ENCODE measurements around the gene DPYD.

The DPYD gene

DNA sequence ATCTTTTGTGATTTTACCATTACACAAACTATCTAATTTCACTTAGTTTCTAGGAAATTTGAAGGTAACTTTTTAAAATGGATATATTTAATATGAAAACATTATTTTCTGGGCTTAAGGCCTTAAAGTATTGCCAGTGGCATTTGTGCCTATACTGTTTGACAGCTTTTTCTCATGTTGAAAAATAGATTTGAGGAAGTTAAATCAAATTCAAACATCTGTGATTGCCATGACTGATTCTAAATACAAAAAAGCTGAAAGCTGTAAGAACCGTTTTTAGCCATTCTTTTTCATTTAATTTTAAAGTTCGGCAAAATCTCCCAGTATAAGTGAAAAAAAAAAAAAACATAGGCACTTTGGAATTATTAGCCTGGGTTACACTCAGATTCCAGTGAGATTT, 301.1 kb downstream of the DPYD start:
- H3K79me2 ChIP-seq (ENCODE audit: insufficient read depth, low read length): no peaks in the 10 kb centered on the region
- no peak overlapping the region for H3K4me2 ChIP-seq (ENCODE audit: low read length)

DNA sequence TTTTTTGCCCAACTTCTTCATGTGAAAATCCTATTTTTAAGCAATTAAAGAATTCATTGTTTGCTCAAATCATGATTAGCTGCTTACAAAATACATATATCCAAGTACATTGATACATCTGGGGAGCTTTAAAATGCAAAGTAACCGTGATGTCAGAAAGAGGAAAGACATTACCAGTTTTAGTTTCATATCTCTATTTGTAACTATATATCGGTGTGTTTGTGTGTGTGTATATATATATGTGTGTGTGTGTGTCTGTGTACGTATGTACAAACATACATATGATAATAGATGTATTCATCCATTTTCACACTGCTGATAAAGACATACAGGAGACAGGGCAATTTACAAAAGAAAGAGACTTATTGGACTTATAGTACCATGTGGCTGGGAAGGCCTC, 310.1 kb downstream of the DPYD start:
- no peak overlapping the region for H3K4me2 ChIP-seq (ENCODE audit: low read length)
- H3K9me3 ChIP-seq (ENCODE audit: low read length): no peaks in the 10 kb centered on the region
- H3K4me3 ChIP-seq (ENCODE audit: low read depth, low read length, poor library complexity, severe bottlenecking): no peak overlapping the region
- H4K20me1 ChIP-seq (ENCODE audit: insufficient read depth, low read length): no peaks in the 10 kb centered on the region
- H3K27me3 ChIP-seq (ENCODE audit: insufficient read depth, low read length): no peaks in the 10 kb centered on the region
- H2AFZ ChIP-seq (ENCODE audit: low read length): no peak overlapping the region
- no peaks in the 10 kb centered on the region for H3F3A ChIP-seq (ENCODE audit: insufficient read depth, low read length)
- no peak overlapping the region for H3K9ac ChIP-seq (ENCODE audit: low read length)
- no peak overlapping the region for H3K27ac ChIP-seq (ENCODE audit: low read depth, low read length, poor library complexity, severe bottlenecking)
- no peak for TF ChIP-seq CTCF (IDR thresholded peaks at IDR 0.05; ENCODE audit: low read length)
- no peak for TF ChIP-seq EZH2 (IDR thresholded peaks at IDR 0.05; ENCODE audit: borderline replicate concordance, low read length)
- no peaks in the 10 kb centered on the region for H3K4me1 ChIP-seq (ENCODE audit: insufficient read depth, low read length, severe bottlenecking)
- no peaks in the 10 kb centered on the region for H3K36me3 ChIP-seq (ENCODE audit: insufficient read depth, low read length)
- no peaks in the 10 kb centered on the region for H3K79me2 ChIP-seq (ENCODE audit: insufficient read depth, low read length)
- H3K9me2 ChIP-seq (ENCODE audit: low read depth, low read length): no peaks in the 10 kb centered on the region

More for the DNA sequence above, 301.1 kb downstream of the DPYD start:
- Histone ChIP-seq H3K4me3 (ENCODE audit: low read depth, low read length, poor library complexity, severe bottlenecking) (no peak overlapping the region), H3K9ac (ENCODE audit: low read length) (no peak overlapping the region), H3K9me3 (ENCODE audit: low read length) (0 out of 2 replicates have a peak, but pooled peaks cover 3% of the 10 kb centered on the region), H3K9me2 (ENCODE audit: low read depth, low read length) (no peaks in the 10 kb centered on the region), H3K27me3 (ENCODE audit: insufficient read depth, low read length) (no peaks in the 10 kb centered on the region), H3K36me3 (ENCODE audit: insufficient read depth, low read length) (no peaks in the 10 kb centered on the region), H3F3A (ENCODE audit: insufficient read depth, low read length) (no peaks in the 10 kb centered on the region), H3K4me1 (ENCODE audit: insufficient read depth, low read length, severe bottlenecking) (no peaks in the 10 kb centered on the region), H3K27ac (ENCODE audit: low read depth, low read length, poor library complexity, severe bottlenecking) (no peak overlapping the region), H2AFZ (ENCODE audit: low read length) (no peak overlapping the region), H4K20me1 (ENCODE audit: insufficient read depth, low read length) (no peaks in the 10 kb centered on the region)
- TF ChIP-seq EZH2 (IDR thresholded peaks at IDR 0.05; ENCODE audit: borderline replicate concordance, low read length) (no peak), CTCF (IDR thresholded peaks at IDR 0.05; ENCODE audit: low read length) (no peak)

- Histone ChIP-seq H3F3A (ENCODE audit: insufficient read depth, low read length) (no peaks in the 10 kb centered on the region), H3K79me2 (ENCODE audit: insufficient read depth, low read length) (no peaks in the 10 kb centered on the region), H3K4me2 (ENCODE audit: low read length) (no peak overlapping the region), H3K27me3 (ENCODE audit: insufficient read depth, low read length) (no peaks in the 10 kb centered on the region), H3K4me1 (ENCODE audit: insufficient read depth, low read length, severe bottlenecking) (no peaks in the 10 kb centered on the region), H2AFZ (ENCODE audit: low read length) (no peak overlapping the region), H3K36me3 (ENCODE audit: insufficient read depth, low read length) (no peaks in the 10 kb centered on the region), H4K20me1 (ENCODE audit: insufficient read depth, low read length) (no peaks in the 10 kb centered on the region), H3K9me2 (ENCODE audit: low read depth, low read length) (no peaks in the 10 kb centered on the region), H3K4me3 (ENCODE audit: low read depth, low read length, poor library complexity, severe bottlenecking) (no peak overlapping the region), H3K9me3 (ENCODE audit: low read length) (no peaks in the 10 kb centered on the region), H3K9ac (ENCODE audit: low read length) (no peak overlapping the region), H3K27ac (ENCODE audit: low read depth, low read length, poor library complexity, severe bottlenecking) (no peak overlapping the region)
- no peak for TF ChIP-seq CTCF (IDR thresholded peaks at IDR 0.05; ENCODE audit: low read length)
- no peak for TF ChIP-seq EZH2 (IDR thresholded peaks at IDR 0.05; ENCODE audit: borderline replicate concordance, low read length)
Measured at GRCh38 chr1:97610102-97610501, 310.7 kb downstream of the DPYD start.

Measured in OCI-LY1 (cell line).